GM21423 (cell line): Measurements from ENCODE around the gene APOBR.
"Not testable (repeated sequence)": the region's sequence is repeated elsewhere in the genome, so short reads cannot be mapped to it uniquely, and the experiment has no call there.

Source experiments
- ATAC-seq: cut with Tn5 transposase; IDR thresholded peaks from one replicate; pipeline ENCODE4 v1.9.1; 2021; ENCODE audit warnings: mild to moderate bottlenecking, moderate library complexity; ENCODE audit not compliant: unreplicated experiment

Gene APOBR

GRCh38 chr16:28497861-28498599 is 3.6 kb downstream of the APOBR start:
- no peak for ATAC-seq

- ATAC-seq: no peak
These were observed 4.4 kb downstream of the APOBR start for GRCh38 chr16:28498666-28499381.

- ATAC-seq: no peak
These were observed 5.4 kb downstream of the APOBR start for GRCh38 chr16:28499854-28500253.

DNA sequence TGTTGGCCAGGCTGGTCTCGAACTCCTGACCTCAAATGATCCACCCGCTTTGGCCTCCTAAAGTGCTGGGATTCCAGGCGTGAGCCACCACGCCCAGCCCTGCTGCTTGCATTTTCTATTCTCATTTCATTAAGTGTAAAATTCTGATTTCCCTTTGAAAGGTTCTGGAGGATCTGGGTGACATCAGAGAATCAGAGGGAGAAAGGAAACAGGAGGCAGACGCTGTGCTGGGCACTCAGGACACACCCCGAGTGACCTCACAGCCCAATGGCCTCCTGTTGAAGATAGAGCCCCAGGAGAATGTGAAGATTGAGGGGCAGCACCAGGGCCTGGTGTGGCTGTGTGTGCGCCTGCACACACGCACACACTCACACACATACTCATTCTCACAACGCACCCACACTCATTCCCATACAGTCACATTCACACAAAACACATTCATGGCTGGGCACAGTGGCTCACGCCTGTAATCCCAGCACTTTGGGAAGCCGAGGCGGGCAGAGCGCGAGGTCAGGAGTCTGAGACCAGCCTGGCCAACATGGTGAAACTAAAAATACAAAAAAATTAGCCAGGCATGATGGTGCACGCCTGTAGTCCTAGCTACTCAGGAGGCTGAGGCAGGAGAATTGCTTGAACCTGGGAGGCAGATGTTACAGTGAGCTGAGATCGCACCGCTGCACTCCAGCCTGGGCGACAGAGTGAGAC is 6.2 kb downstream of the APOBR start:
- ATAC-seq: not testable (repeated sequence)

- ATAC-seq: no peak
These were observed 7.1 kb downstream of the APOBR start for GRCh38 chr16:28501258-28502232.

- no peak for ATAC-seq
These were observed 7.8 kb downstream of the APOBR start for GRCh38 chr16:28502290-28502689.

- ATAC-seq: no peak
These were observed 9.2 kb downstream of the APOBR start for GRCh38 chr16:28503470-28504259.

- ATAC-seq: no peak
These were observed 10.4 kb downstream of the APOBR start for GRCh38 chr16:28504707-28505404.

- no peak for ATAC-seq
These were observed 11.2 kb downstream of the APOBR start for GRCh38 chr16:28505489-28506137.

DNA sequence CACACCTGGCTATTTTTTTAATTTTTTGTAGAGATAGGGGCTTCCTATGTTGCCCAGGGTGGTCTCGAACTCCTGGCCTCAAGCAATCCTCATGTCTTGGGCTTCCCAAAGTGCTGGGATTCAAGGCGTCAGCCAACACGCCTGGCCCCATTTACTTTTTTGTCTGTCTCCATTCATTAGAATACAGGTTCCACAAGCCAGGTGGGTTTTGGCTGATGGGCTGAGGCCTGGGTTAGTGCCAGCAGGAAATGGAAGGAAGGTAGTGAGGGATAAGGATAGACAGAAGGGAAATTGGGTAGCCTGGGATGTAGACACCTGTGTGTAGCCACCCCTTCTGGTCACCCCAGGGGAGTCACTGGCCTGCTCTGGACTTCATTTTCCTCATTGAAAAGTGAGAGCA is 16.6 kb downstream of the APOBR start:
- no peak for ATAC-seq

- no peak for ATAC-seq
These were observed 17.7 kb downstream of the APOBR start for GRCh38 chr16:28511801-28512789.

DNA sequence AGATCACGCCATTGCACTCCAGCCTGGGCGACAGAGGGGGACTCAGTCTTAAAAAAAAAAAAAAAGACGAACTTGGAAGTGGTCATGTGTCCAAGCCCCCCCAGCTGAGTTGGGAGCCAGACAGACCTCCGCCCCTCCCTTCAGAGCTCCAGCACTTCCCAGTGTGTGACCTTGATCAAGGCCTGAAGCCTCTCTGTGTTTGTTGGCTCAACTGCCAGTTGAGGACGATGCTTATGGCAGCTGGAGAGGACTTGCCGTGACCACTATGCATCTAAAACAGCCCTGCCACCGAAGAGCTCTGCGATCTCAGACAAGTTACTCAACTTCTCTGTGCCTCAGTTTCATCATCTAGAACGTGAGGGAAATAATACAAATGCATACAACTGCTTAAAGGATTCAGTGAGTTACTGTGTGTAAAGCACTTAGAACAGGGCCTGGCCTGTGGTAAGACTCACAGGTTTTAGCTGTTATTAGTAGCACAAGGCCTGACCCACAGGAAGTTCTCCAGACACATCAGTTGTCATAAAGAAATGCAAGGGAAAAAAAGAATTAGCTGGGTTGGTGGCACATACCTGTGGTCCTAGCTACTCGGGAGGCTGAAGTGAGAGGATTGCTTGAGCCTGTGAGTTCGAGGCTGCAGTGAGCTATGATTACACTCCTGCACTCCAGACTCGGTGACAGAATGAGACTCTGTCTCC is 19.2 kb downstream of the APOBR start:
- ATAC-seq: no peak

- no peak for ATAC-seq
These were observed 19.8 kb downstream of the APOBR start for GRCh38 chr16:28514246-28514645.

GRCh38 chr16:28520672-28521071 is 26.2 kb downstream of the APOBR start:
- no peak for ATAC-seq

DNA sequence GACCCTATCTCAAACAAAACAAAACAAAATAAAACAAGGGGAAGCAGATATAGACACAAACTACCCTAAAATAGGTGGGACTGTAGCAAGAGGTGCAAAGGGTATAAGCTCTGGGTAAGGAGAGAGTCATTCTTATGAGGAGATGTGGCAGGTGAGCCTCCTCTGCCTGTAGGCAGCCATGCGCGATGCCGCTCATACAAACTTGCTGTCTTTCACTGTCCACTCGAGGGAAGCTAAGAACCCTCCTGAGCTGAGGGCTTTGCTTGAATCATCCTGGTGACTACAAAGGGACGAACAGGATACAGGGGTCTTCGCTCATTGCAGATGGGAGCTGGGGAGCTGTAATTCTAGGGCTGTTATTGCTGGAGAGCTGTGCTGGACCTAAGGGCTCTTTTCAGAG is 27.0 kb downstream of the APOBR start:
- no peak for ATAC-seq

- ATAC-seq: no peak
These were observed 28.3 kb downstream of the APOBR start for GRCh38 chr16:28522792-28523191.

- no peak for ATAC-seq
These were observed 30.3 kb downstream of the APOBR start for GRCh38 chr16:28524681-28525171.
